LNCaP clone FGC (cell line): ENCODE results near the gene ALPP.
"Not testable (repeated sequence)": the region's sequence is repeated elsewhere in the genome, so short reads cannot be mapped to it uniquely, and the experiment has no call there.

Experiments used
- DNase-seq: peaks from one replicate; pipeline ENCODE4 v3.0.0-alpha.2; 2011; ENCODE audit warnings: low read depth
- H3K4me3 ChIP-seq: 2 replicates; pipeline ENCODE4 v1.5.1; 2011; ENCODE audit warnings: mild to moderate bottlenecking, low read depth, low read length, control low read depth
- TF ChIP-seq, protein P1 (sequence below): IDR thresholded peaks from 2 replicates; pipeline ENCODE4 v1.5.1; 2012; ENCODE audit warnings: mild to moderate bottlenecking; ENCODE audit not compliant: control insufficient read depth, insufficient read depth; ENCODE audit errors: extremely low read depth

ALPP gene

DNA sequence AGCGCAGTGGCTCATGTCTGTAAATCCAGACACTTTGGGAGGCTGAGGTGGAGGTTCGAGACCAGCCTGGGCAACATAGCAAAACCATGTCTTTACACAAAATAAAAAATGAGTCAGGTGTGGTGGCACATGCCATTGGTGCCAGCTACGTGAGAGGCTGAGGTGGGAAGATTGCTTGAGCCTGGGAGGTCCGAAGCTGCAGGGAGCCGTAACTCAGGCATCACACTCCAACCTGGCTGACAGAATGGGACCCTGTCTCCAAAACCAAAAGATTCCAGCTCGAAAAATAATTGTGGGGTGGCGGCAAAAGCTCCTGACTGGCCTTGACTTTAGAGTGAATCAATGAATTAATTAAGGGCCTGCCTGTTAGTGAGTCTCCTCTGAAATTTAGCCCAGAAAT lies 1.2 kb upstream of the ALPP start:
- TF ChIP-seq, protein P1, sequence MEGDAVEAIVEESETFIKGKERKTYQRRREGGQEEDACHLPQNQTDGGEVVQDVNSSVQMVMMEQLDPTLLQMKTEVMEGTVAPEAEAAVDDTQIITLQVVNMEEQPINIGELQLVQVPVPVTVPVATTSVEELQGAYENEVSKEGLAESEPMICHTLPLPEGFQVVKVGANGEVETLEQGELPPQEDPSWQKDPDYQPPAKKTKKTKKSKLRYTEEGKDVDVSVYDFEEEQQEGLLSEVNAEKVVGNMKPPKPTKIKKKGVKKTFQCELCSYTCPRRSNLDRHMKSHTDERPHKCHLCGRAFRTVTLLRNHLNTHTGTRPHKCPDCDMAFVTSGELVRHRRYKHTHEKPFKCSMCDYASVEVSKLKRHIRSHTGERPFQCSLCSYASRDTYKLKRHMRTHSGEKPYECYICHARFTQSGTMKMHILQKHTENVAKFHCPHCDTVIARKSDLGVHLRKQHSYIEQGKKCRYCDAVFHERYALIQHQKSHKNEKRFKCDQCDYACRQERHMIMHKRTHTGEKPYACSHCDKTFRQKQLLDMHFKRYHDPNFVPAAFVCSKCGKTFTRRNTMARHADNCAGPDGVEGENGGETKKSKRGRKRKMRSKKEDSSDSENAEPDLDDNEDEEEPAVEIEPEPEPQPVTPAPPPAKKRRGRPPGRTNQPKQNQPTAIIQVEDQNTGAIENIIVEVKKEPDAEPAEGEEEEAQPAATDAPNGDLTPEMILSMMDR = no peak
- H3K4me3 ChIP-seq = no peak overlapping the region
- no peak for DNase-seq

- TF ChIP-seq, protein P1 = no peak
- H3K4me3 ChIP-seq = no peak overlapping the region
- DNase-seq = no peak
These were observed 463 bp upstream of the ALPP start for GRCh38 chr2:232377841-232378734.

DNA sequence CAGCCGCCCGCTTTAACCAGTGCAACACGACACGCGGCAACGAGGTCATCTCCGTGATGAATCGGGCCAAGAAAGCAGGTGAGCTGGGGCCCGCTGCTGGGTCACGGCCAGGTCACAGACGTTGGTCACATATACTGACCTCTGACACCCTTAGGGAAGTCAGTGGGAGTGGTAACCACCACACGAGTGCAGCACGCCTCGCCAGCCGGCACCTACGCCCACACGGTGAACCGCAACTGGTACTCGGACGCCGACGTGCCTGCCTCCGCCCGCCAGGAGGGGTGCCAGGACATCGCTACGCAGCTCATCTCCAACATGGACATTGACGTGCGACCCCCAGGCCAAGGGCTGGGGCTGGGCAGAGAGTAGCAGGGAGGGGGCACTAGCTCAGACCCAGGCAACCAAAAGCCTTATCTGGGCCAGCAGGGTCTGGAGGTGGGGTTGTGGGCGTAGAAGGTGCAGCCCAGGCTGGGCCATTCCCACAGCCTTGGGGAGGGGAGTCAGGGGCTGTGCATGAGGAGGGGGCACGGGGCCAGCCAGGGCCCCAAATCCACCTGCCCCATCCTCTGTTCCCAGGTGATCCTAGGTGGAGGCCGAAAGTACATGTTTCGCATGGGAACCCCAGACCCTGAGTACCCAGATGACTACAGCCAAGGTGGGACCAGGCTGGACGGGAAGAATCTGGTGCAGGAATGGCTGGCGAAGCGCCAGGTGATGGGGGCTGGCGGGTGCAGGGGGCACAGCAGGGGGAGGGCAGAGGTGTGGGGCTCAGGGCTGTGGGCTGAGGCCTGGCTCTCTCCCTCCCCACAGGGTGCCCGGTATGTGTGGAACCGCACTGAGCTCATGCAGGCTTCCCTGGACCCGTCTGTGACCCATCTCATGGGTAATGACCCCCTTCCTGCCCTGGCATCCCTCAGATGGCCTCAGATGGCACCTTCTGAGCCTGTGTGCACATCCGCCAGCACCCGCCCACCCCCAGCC lies 1.3 kb downstream of the ALPP start:
- H3K4me3 ChIP-seq, DNase-seq: not testable (repeated sequence)

DNA sequence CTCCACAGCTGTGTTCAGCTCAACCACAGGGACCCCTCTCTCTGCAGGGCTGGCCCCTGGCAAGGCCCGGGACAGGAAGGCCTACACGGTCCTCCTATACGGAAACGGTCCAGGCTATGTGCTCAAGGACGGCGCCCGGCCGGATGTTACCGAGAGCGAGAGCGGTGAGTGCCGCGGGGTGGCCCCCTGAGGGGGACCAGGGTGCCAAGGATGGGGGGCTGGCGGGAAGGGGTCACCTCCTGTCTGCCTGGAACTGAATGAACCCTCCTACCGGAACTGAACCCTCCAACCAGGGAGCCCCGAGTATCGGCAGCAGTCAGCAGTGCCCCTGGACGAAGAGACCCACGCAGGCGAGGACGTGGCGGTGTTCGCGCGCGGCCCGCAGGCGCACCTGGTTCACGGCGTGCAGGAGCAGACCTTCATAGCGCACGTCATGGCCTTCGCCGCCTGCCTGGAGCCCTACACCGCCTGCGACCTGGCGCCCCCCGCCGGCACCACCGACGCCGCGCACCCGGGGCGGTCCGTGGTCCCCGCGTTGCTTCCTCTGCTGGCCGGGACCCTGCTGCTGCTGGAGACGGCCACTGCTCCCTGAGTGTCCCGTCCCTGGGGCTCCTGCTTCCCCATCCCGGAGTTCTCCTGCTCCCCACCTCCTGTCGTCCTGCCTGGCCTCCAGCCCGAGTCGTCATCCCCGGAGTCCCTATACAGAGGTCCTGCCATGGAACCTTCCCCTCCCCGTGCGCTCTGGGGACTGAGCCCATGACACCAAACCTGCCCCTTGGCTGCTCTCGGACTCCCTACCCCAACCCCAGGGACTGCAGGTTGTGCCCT lies 2.9 kb downstream of the ALPP start:
- H3K4me3 ChIP-seq, DNase-seq: not testable (repeated sequence)

GRCh38 chr2:232382331-232383225 lies 4.0 kb downstream of the ALPP start:
- H3K4me3 ChIP-seq = no peak overlapping the region
- TF ChIP-seq, protein P1 = no peak

GRCh38 chr2:232384466-232384865 lies 5.9 kb downstream of the ALPP start:
- no peak for DNase-seq
- no peak overlapping the region for H3K4me3 ChIP-seq
- TF ChIP-seq, protein P1 = no peak

More at GRCh38 chr2:232382331-232383225, 4.0 kb downstream of the ALPP start:
- DNase-seq = no peak

GRCh38 chr2:232385058-232385457 lies 6.5 kb downstream of the ALPP start:
- DNase-seq, H3K4me3 ChIP-seq: not testable (repeated sequence)
